H1 (cell line): ENCODE data around the gene CCDC88C. TPM values are rescaled to one million over a fixed set of nuclear protein-coding genes. Genes with fewer than 3 reads are reported as not detected.

ENCODE experiments used
- CTCF ChIA-PET: fragments of 300-600 bp; sonication (Branson Sonifier 250); formaldehyde crosslinking; loops from one replicate; lab custom pipeline; 2021; ENCODE audit not compliant: partially characterized antibody; lab: Charles Lee
- POLR2A ChIA-PET: fragments of 300-600 bp; sonication (Branson Sonifier 250); formaldehyde crosslinking; loops from one replicate; lab custom pipeline; 2021; ENCODE audit warnings: inconsistent platforms; ENCODE audit not compliant: partially characterized antibody; lab: Charles Lee
- DNase-seq, 2 experiments: peaks; one replicate each; pipeline versions ENCODE4 v3.0.0 to v3.0.0-alpha.2; 2010 to 2022; ENCODE audit warnings: low spot score in 2 of 2, low read depth in 1 of 2, mixed read lengths in 1 of 2
- FAIRE-seq: peaks from 2 replicates; lab custom pipeline; 2011; peaks lifted over from hg19 to GRCh38; lab: Jason Lieb, UNC
- H2AFZ ChIP-seq: 2 replicates; pipeline ENCODE4 v1.8.1; 2012; ENCODE audit warnings: low read length, inconsistent platforms
- H2AK5ac ChIP-seq: 2 replicates; pipeline ENCODE4 v1.6.1; 2013; ENCODE audit warnings: low read depth, low read length
- H2BK120ac ChIP-seq: replicated peaks from 2 replicates; pipeline ENCODE3; 2013; ENCODE audit warnings: low read depth, low read length, inconsistent platforms
- H2BK12ac ChIP-seq: 2 replicates; pipeline ENCODE4 v1.6.1; 2013; ENCODE audit warnings: low read depth, low read length
- H2BK15ac ChIP-seq: 2 replicates; pipeline ENCODE4 v1.6.1; 2013; ENCODE audit warnings: low read length
- H2BK20ac ChIP-seq: 2 replicates; pipeline ENCODE4 v1.6.1; 2013; ENCODE audit warnings: low read length
- H2BK5ac ChIP-seq: 2 replicates; pipeline ENCODE4 v1.6.1; 2013; ENCODE audit warnings: low read depth, low read length
- H3K14ac ChIP-seq: 2 replicates; pipeline ENCODE4 v1.6.1; 2013; ENCODE audit warnings: inconsistent platforms; ENCODE audit not compliant: insufficient read length
- H3K18ac ChIP-seq: 2 replicates; pipeline ENCODE4 v1.6.1; 2013; ENCODE audit warnings: low read length; ENCODE audit errors: extremely low read depth
- H3K23ac ChIP-seq: 2 replicates; pipeline ENCODE4 v1.6.1; 2013; ENCODE audit warnings: inconsistent platforms; ENCODE audit not compliant: insufficient read length
- H3K23me2 ChIP-seq: 2 replicates; pipeline ENCODE4 v1.6.1; 2013; ENCODE audit warnings: low read depth, low read length
- H3K27ac ChIP-seq: 2 replicates; pipeline ENCODE4 v1.6.1; 2011; ENCODE audit warnings: low read depth, low read length, inconsistent platforms
- H3K27me3 ChIP-seq, 4 experiments: replicated peaks in 1 of 4; 1 replicate in 1 of 4; 2 replicates in 3 of 4; pipeline versions ENCODE4 v1.6.1 to v1.8.1; 2011 to 2013; ENCODE audit warnings: low read length in 3 of 4, mild to moderate bottlenecking in 3 of 4, inconsistent platforms in 2 of 4, mixed read lengths in 2 of 4, moderate library complexity in 1 of 4; ENCODE audit not compliant: control insufficient read depth in 3 of 4, insufficient read depth in 3 of 4; ENCODE audit errors: extremely low read depth in 1 of 4
- H3K36me3 ChIP-seq, 4 experiments: 2 replicates each; pipeline versions ENCODE4 v1.6.1 to v1.8.1; 2011 to 2013; ENCODE audit warnings: mild to moderate bottlenecking in 4 of 4, low read length in 3 of 4, moderate library complexity in 2 of 4, control low read depth in 1 of 4, inconsistent platforms in 1 of 4; ENCODE audit not compliant: insufficient read depth in 4 of 4, control insufficient read depth in 2 of 4
- H3K4ac ChIP-seq: replicated peaks from 2 replicates; pipeline ENCODE3; 2013; ENCODE audit warnings: low read length, low read depth, mixed read lengths, inconsistent platforms; ENCODE audit not compliant: insufficient read length
- H3K4me1 ChIP-seq, 4 experiments: replicated peaks in 1 of 4; 1 replicate in 1 of 4; 2 replicates in 3 of 4; pipeline versions ENCODE4 v1.6.1 to v1.8.1; 2011 to 2013; ENCODE audit warnings: low read length in 3 of 4, inconsistent platforms in 2 of 4, mixed read lengths in 1 of 4; ENCODE audit not compliant: insufficient read depth in 4 of 4, control insufficient read depth in 3 of 4
- H3K4me2 ChIP-seq, 2 experiments: 2 replicates each; pipeline versions ENCODE4 v1.6.1 to v1.8.1; 2011 to 2013; ENCODE audit warnings: low read depth in 2 of 2, low read length in 2 of 2, control low read depth in 1 of 2, inconsistent platforms in 1 of 2, mild to moderate bottlenecking in 1 of 2; ENCODE audit not compliant: insufficient read depth in 1 of 2
- H3K4me3 ChIP-seq, 4 experiments: fragments of 200-600, 300-600 bp in 1 of 4; sonication (generic), shearing (Covaris generic), sonication (Bioruptor Twin) in 1 of 4; 2 replicates each; pipeline versions ENCODE4 v1.5.1 to v1.8.1; 2011 to 2016; ENCODE audit warnings: low read length in 4 of 4, low read depth in 3 of 4, control low read depth in 2 of 4, inconsistent platforms in 2 of 4, mild to moderate bottlenecking in 2 of 4, mixed read lengths in 1 of 4, moderate library complexity in 1 of 4; ENCODE audit not compliant: insufficient read depth in 2 of 4; ENCODE audit errors: extremely low read depth in 1 of 4
- H3K56ac ChIP-seq: replicated peaks from 2 replicates; pipeline ENCODE3; 2013; ENCODE audit warnings: low read depth, mild to moderate bottlenecking, mixed read lengths, low read length, inconsistent platforms; ENCODE audit not compliant: insufficient read length
- H3K79me1 ChIP-seq: 2 replicates; pipeline ENCODE4 v1.6.1; 2013; ENCODE audit warnings: low read depth, low read length, control low read depth
- H3K79me2 ChIP-seq, 2 experiments: 2 replicates each; pipeline versions ENCODE4 v1.6.1 to v1.8.1; 2012 to 2013; ENCODE audit warnings: low read length in 2 of 2, mild to moderate bottlenecking in 2 of 2, inconsistent platforms in 1 of 2; ENCODE audit not compliant: insufficient read depth in 2 of 2, control insufficient read depth in 1 of 2
- H3K9ac ChIP-seq, 4 experiments: replicated peaks in 1 of 4; 1 replicate in 1 of 4; 2 replicates in 3 of 4; pipeline versions ENCODE4 v1.6.1 to v1.8.1; 2011 to 2013; ENCODE audit warnings: low read depth in 3 of 4, low read length in 3 of 4, control low read depth in 2 of 4, mild to moderate bottlenecking in 2 of 4, moderate library complexity in 2 of 4, inconsistent platforms in 1 of 4; ENCODE audit errors: extremely low read depth in 1 of 4
- H3K9me3 ChIP-seq, 2 experiments: 2 replicates each; pipeline versions ENCODE4 v1.6.1 to v1.8.1; 2012 to 2013; ENCODE audit warnings: mild to moderate bottlenecking in 2 of 2, moderate library complexity in 2 of 2, control low read depth in 1 of 2, inconsistent platforms in 1 of 2, low read depth in 1 of 2, low read length in 1 of 2, mixed read lengths in 1 of 2; ENCODE audit not compliant: insufficient read depth in 2 of 2
- H4K20me1 ChIP-seq, 2 experiments: replicated peaks in 1 of 2; 2 replicates each; pipeline versions ENCODE3 to v1.8.1; 2011 to 2013; ENCODE audit warnings: inconsistent platforms in 2 of 2, low read length in 2 of 2, mild to moderate bottlenecking in 1 of 2; ENCODE audit not compliant: insufficient read depth in 2 of 2, control insufficient read depth in 1 of 2
- H4K5ac ChIP-seq: 2 replicates; pipeline ENCODE4 v1.6.1; 2013; ENCODE audit warnings: low read length, low read depth, mixed read lengths, inconsistent platforms; ENCODE audit not compliant: insufficient read length
- H4K8ac ChIP-seq: 2 replicates; pipeline ENCODE4 v1.8.0; 2013; ENCODE audit warnings: mild to moderate bottlenecking, moderate library complexity, low read length, inconsistent platforms; ENCODE audit not compliant: insufficient read depth; ENCODE audit errors: extremely low read depth
- H4K91ac ChIP-seq: replicated peaks from 2 replicates; pipeline ENCODE3; 2013; ENCODE audit warnings: low read length, mixed read lengths, inconsistent platforms; ENCODE audit not compliant: insufficient read length
- ASH2L ChIP-seq: fragments of 200-600, 300-600 bp; sonication (generic); IDR thresholded peaks from one replicate; pipeline ENCODE4 v1.7.1; 2017; ENCODE audit warnings: low read length
- CEBPB ChIP-seq: IDR thresholded peaks from 2 replicates; pipeline ENCODE4 v1.6.1; 2012; ENCODE audit warnings: low read depth, low read length
- CHD1 ChIP-seq: IDR thresholded peaks from 2 replicates; pipeline ENCODE4 v1.6.1; 2012; ENCODE audit warnings: low read depth, low read length, improper control_type of control experiment
- HDAC6 ChIP-seq: IDR thresholded peaks from one replicate; pipeline ENCODE4 v1.7.1; 2012; ENCODE audit warnings: low read depth, mild to moderate bottlenecking, inconsistent platforms, low read length, moderate library complexity
- SIX5 ChIP-seq: IDR thresholded peaks from 2 replicates; pipeline ENCODE4 v1.6.1; 2011; ENCODE audit warnings: mild to moderate bottlenecking, low read depth, low read length
- TAF7 ChIP-seq: optimal IDR thresholded peaks from 2 replicates; pipeline ENCODE3; 2011; ENCODE audit warnings: low read depth, mild to moderate bottlenecking, inconsistent platforms, low read length, moderate library complexity, borderline replicate concordance
- YY1 ChIP-seq: IDR thresholded peaks from 2 replicates; pipeline ENCODE4 v1.6.1; 2011; ENCODE audit warnings: low read depth, mild to moderate bottlenecking, low read length
- WGBS, 2 experiments: shearing (Covaris generic) in 1 of 2; methylation state at CpG; one replicate each; pipeline versions ENCODE4 v1.1.6 to v1.1.7; 2013 to 2015; ENCODE audit warnings: low lambda C conversion rate in 2 of 2, mixed read lengths in 2 of 2, inconsistent platforms in 1 of 2, low coverage in 1 of 2, missing lambda C conversion rate in 1 of 2; ENCODE audit not compliant: insufficient replicate concordance in 2 of 2, insufficient coverage in 1 of 2, insufficient read length in 1 of 2; ENCODE audit errors: extremely low coverage in 1 of 2, missing lambda C conversion rate in 1 of 2; 5-methylcytosine and 5-hydroxymethylcytosine counted together
- polyA plus RNA-seq, 7 experiments: library from polyadenylated mRNA; depleted of rRNA in 3 of 7; stranded (reverse) in 5 of 7; unstranded in 2 of 7; fragments of >200 nt in 5 of 7; fragments of 200-250 nt in 2 of 7; gene quantifications; 1 replicate in 5 of 7; 2 replicates in 1 of 7; 4 replicates in 1 of 7; pipeline versions ENCODE4 v1.2.1 to v1.2.3, GENCODE V29; 2011 to 2013; ENCODE audit warnings: missing spikeins in 2 of 7, mixed read lengths in 2 of 7
- total RNA-seq: library from RNA; stranded (reverse); fragmentation: NEBNext Ultra II Directional; extraction: Animal tissue kit (Norgen Biotek cat#: 25700); gene quantifications from 2 replicates; pipeline ENCODE4 v1.2.1, GENCODE V29; 2021

CCDC88C gene
- total and polyA plus RNA-seq, 2 of the 8 experiments (the other 6 are each of a cell fraction or from before 2014, with no cell fraction given): 10.3 to 57.7 TPM

DNA sequence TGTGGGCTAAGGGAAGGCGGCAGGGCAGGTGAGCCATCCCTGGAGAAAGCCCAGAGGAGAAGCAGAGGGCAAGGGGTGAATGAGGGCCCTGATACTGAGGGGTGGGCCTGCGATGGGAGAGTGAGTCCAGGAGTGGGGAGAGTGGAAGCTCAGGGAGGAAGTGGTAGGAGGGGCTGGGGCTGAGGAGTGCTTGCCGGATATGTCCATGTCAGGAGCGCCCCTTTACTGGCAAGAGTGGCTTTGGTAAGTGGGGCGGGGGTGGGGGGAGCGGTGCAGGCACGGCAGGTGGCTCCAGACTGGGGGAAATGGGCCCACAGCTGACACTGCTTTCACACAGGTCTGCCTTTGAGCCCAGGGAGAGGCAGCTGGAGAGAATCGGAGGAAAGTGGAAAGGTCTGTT, 86.8 kb downstream of the CCDC88C start:
- no peak overlapping the region for H3K4me2 ChIP-seq
- TF ChIP-seq YY1 (no peak), ASH2L (no peak), CHD1 (no peak), CEBPB (no peak), HDAC6 (no peak), TAF7 (no peak), SIX5 (no peak)
- no peak overlapping the region for H2BK20ac ChIP-seq
- H2BK15ac ChIP-seq: no peak overlapping the region
- H3K56ac ChIP-seq: no peak overlapping the region
- H4K8ac ChIP-seq: no peak overlapping the region; the same call in 1 of the 2 replicates
- H3K27me3 ChIP-seq: no peaks in the 10 kb centered on the region
- H3K4me3 ChIP-seq: no peak overlapping the region
- H4K20me1 ChIP-seq: peaks cover 0 to 5% of the 10 kb centered on the region in 2 experiments
- no peak overlapping the region for H4K91ac ChIP-seq
- no peak overlapping the region for H3K14ac ChIP-seq
- H2BK5ac ChIP-seq: no peak overlapping the region
- H3K23ac ChIP-seq: no peak overlapping the region
- H3K18ac ChIP-seq: no peak overlapping the region
- no peak overlapping the region for H2AFZ ChIP-seq
- H3K27ac ChIP-seq: no peak overlapping the region
- FAIRE-seq: no peak
- no peak overlapping the region for H3K9ac ChIP-seq
- no peak overlapping the region for H4K5ac ChIP-seq
- peaks cover 0 to 11% (median 0%) of the 10 kb centered on the region in 4 experiments; a peak in 3 of 8 replicates for H3K36me3 ChIP-seq
- H3K23me2 ChIP-seq: no peaks in the 10 kb centered on the region
- H3K4me1 ChIP-seq: no peaks in the 10 kb centered on the region
- WGBS, 2 experiments: 92% methylated on average over 8 of the region's 8 CpGs; no CpG with 5 or more reads in 1 of the 2 experiments
- no peak overlapping the region for H2BK12ac ChIP-seq
- H3K9me3 ChIP-seq: no peaks in the 10 kb centered on the region
- H3K79me2 ChIP-seq: no peaks in the 10 kb centered on the region
- POLR2A ChIA-PET: no interaction called here
- H2AK5ac ChIP-seq: no peak overlapping the region
- DNase-seq: no peak
- H3K4ac ChIP-seq: no peak overlapping the region
- no peaks in the 10 kb centered on the region for H3K79me1 ChIP-seq
- H2BK120ac ChIP-seq: no peak overlapping the region
- CTCF ChIA-PET: interaction anchor here (0.6 to 5.5 kb wide), 7 partner anchors 8 to 751 kb away, joined by 3 to 50 read pairs (median 5); no protein-coding TSS in a partner anchor
